ENCODE data around the gene MORN3. TPM values are rescaled to one million over a fixed set of nuclear protein-coding genes. Genes with fewer than 3 reads are reported as not detected.

Gene MORN3
- total RNA-seq, 2 donors from 2014 or later = 1.4 to 1.6 TPM

- peaks cover 6% of the 10 kb centered on the region for H3K36me3 ChIP-seq (ENCODE audit: control insufficient read depth, insufficient read depth, low read length)
- no peak for DNase-seq
- peak overlapping the region; percentile 90 for H3K9ac ChIP-seq (ENCODE audit: extremely low read depth, low read length, poor library complexity, severe bottlenecking)
- peaks cover 16% of the 10 kb centered on the region for H3K9me3 Mint-ChIP-seq
- H3K27me3 Mint-ChIP-seq (ENCODE audit: insufficient read depth) = peaks cover 5% of the 10 kb centered on the region
- H3K27ac Mint-ChIP-seq = peak overlapping the region; percentile 66
- TF ChIP-seq CTCF (conservative IDR thresholded peaks at IDR 0.05) = no peak
- H3K9me3 ChIP-seq (ENCODE audit: control insufficient read depth, low read length) = no peaks in the 10 kb centered on the region
- H3K27ac ChIP-seq (ENCODE audit: low read depth, low read length) = no peak overlapping the region
- no peaks in the 10 kb centered on the region for H3K27me3 ChIP-seq (ENCODE audit: control insufficient read depth, insufficient read depth, low read length, poor library complexity, severe bottlenecking)
- 24% methylated on average over 7 to 14 of the region's 14 CpGs for WGBS, 2 experiments (ENCODE audit: insufficient coverage in 1 of 2, insufficient read length in 1 of 2)
- peaks cover 17% of the 10 kb centered on the region for H3K4me1 Mint-ChIP-seq
- H3K36me3 Mint-ChIP-seq (ENCODE audit: low read depth) = peaks cover 11% of the 10 kb centered on the region
- no peaks in the 10 kb centered on the region for H3K4me1 ChIP-seq (ENCODE audit: control insufficient read depth, insufficient read depth, low read length)
- H3K4me3 ChIP-seq (ENCODE audit: low read length) = peak overlapping the region; percentile 91
- peak overlapping the region; percentile 81 for H3K4me3 Mint-ChIP-seq
Measured at GRCh38 chr12:121713257-121713777, 43.9 kb upstream of the MORN3 start.

DNA sequence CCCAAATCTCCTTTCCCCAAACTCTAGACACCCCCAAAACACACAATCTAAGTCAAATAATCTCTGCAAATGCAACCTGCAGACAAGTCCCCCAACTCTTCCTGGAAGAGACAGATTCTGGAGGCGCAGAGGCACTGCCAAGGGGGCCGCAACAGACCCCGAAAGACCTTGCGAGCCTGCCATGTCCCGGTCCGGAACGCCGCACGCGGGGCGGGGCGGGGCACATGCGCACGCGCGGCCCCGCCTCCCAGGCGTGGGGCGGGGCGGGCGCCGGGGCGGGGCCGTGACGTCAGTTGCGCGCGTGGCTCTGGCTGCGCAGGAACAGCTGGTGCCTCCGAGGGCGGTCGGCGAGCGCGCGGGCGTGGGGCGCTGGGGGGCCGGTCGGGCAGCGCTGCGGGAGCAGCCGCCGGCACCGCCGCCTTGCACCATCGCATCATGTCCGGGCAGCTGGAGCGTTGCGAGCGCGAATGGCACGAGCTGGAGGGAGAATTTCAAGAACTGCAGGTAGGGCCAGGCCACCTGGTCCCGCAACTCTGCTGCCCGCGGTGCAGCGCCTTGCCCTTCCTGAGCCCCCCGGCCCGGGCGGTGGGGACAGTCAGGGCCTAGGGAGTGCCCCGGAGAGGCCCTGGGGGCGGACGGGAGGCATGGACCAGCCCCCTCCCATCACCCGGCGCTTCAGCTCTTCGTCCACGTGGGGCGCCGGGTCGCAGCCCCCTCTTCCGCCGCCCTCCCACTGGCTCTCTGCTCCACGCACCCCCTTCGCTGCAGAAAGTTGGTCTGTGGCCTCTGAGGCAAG is 43.2 kb upstream of the MORN3 start, which contains the start of gene TMEM120B:
Gene TMEM120B, plus strand, starts transcription at position 292 of the 796 bp plus-strand sequence. Its CDS starts 144 bp downstream, at position 436.
- peak; percentile 95 for DNase-seq
- H3K9ac ChIP-seq (ENCODE audit: extremely low read depth, low read length, poor library complexity, severe bottlenecking) = peak within 1 kb of the TSS; percentile 90
- Mint-ChIP-seq H3K27ac (peak within 1 kb of the TSS; percentile 97), H3K9me3 (peaks cover 16% of the 10 kb centered on the region), H3K36me3 (ENCODE audit: low read depth) (peaks cover 11% of the 10 kb centered on the region), H3K4me3 (peak within 1 kb of the TSS; percentile 81), H3K4me1 (peaks cover 17% of the 10 kb centered on the region), H3K27me3 (ENCODE audit: insufficient read depth) (peaks cover 5% of the 10 kb centered on the region)
- no peaks in the 10 kb centered on the region for H3K4me1 ChIP-seq (ENCODE audit: control insufficient read depth, insufficient read depth, low read length)
- H3K9me3 ChIP-seq (ENCODE audit: control insufficient read depth, low read length) = no peaks in the 10 kb centered on the region
- TF ChIP-seq CTCF (conservative IDR thresholded peaks at IDR 0.05) = peak; percentile 47
- WGBS, 2 experiments (ENCODE audit: insufficient coverage in 1 of 2, insufficient read length in 1 of 2) = 0% methylated on average over 29 to 74 of the region's 74 CpGs
- no peaks in the 10 kb centered on the region for H3K36me3 ChIP-seq (ENCODE audit: control insufficient read depth, insufficient read depth, low read length)
- peak within 1 kb of the TSS; percentile 91 for H3K4me3 ChIP-seq (ENCODE audit: low read length)
- H3K27me3 ChIP-seq (ENCODE audit: control insufficient read depth, insufficient read depth, low read length, poor library complexity, severe bottlenecking) = no peaks in the 10 kb centered on the region
- H3K27ac ChIP-seq (ENCODE audit: low read depth, low read length) = peak within 1 kb of the TSS; percentile 80

DNA sequence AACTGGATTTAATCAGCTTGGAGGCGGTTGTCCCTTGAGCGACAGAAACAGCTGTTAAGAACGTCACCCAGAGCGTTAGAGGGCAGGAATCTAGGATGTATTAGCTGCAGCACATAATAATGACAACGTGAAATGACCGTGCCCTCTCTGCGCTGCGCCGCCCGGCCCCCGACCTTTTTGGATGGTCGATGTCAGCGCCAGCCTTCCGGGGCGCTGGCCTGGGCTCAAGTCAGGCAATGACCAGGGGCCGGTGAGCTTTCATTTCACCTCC is 42.7 kb upstream of the MORN3 start:
- Histone ChIP-seq H3K4me3 (ENCODE audit: low read length) (peak overlapping the region; percentile 91), H3K4me1 (ENCODE audit: control insufficient read depth, insufficient read depth, low read length) (no peaks in the 10 kb centered on the region), H3K27ac (ENCODE audit: low read depth, low read length) (peak overlapping the region; percentile 64), H3K36me3 (ENCODE audit: control insufficient read depth, insufficient read depth, low read length) (no peaks in the 10 kb centered on the region), H3K27me3 (ENCODE audit: control insufficient read depth, insufficient read depth, low read length, poor library complexity, severe bottlenecking) (no peaks in the 10 kb centered on the region), H3K9me3 (ENCODE audit: control insufficient read depth, low read length) (no peaks in the 10 kb centered on the region), H3K9ac (ENCODE audit: extremely low read depth, low read length, poor library complexity, severe bottlenecking) (peak overlapping the region; percentile 90)
- DNase-seq = no peak
- TF ChIP-seq CTCF (conservative IDR thresholded peaks at IDR 0.05) = no peak
- peak overlapping the region; percentile 97 for H3K27ac Mint-ChIP-seq
- peaks cover 8% of the 10 kb centered on the region for H3K36me3 Mint-ChIP-seq (ENCODE audit: low read depth)
- peaks cover 5% of the 10 kb centered on the region for H3K27me3 Mint-ChIP-seq (ENCODE audit: insufficient read depth)
- H3K4me3 Mint-ChIP-seq = peak overlapping the region; percentile 81
- 0 to 3% methylated on average over 4 to 16 of the region's 16 CpGs for WGBS, 2 experiments (ENCODE audit: insufficient coverage in 1 of 2, insufficient read length in 1 of 2)
- H3K4me1 Mint-ChIP-seq = peaks cover 17% of the 10 kb centered on the region
- H3K9me3 Mint-ChIP-seq = peaks cover 16% of the 10 kb centered on the region
